H1 (cell line): ENCODE measurements around the gene DAB2IP. TPM values are rescaled to one million over a fixed set of nuclear protein-coding genes. Genes with fewer than 3 reads are reported as not detected.

Source experiments
- CTCF ChIA-PET: fragments of 300-600 bp; sonication (Branson Sonifier 250); formaldehyde crosslinking; loops from one replicate; lab custom pipeline; 2021; ENCODE audit not compliant: partially characterized antibody; lab: Charles Lee
- POLR2A ChIA-PET: fragments of 300-600 bp; sonication (Branson Sonifier 250); formaldehyde crosslinking; loops from one replicate; lab custom pipeline; 2021; ENCODE audit warnings: inconsistent platforms; ENCODE audit not compliant: partially characterized antibody; lab: Charles Lee
- DNase-seq, 2 experiments: peaks; one replicate each; pipeline versions ENCODE4 v3.0.0 to v3.0.0-alpha.2; 2010 to 2022; ENCODE audit warnings: low spot score in 2 of 2, low read depth in 1 of 2, mixed read lengths in 1 of 2
- FAIRE-seq: peaks from 2 replicates; lab custom pipeline; 2011; peaks lifted over from hg19 to GRCh38; lab: Jason Lieb, UNC
- H2AFZ ChIP-seq: 2 replicates; pipeline ENCODE4 v1.8.1; 2012; ENCODE audit warnings: low read length, inconsistent platforms
- H2AK5ac ChIP-seq: 2 replicates; pipeline ENCODE4 v1.6.1; 2013; ENCODE audit warnings: low read depth, low read length
- H2BK120ac ChIP-seq: replicated peaks from 2 replicates; pipeline ENCODE3; 2013; ENCODE audit warnings: low read depth, low read length, inconsistent platforms
- H2BK12ac ChIP-seq: 2 replicates; pipeline ENCODE4 v1.6.1; 2013; ENCODE audit warnings: low read depth, low read length
- H2BK15ac ChIP-seq: 2 replicates; pipeline ENCODE4 v1.6.1; 2013; ENCODE audit warnings: low read length
- H2BK20ac ChIP-seq: 2 replicates; pipeline ENCODE4 v1.6.1; 2013; ENCODE audit warnings: low read length
- H2BK5ac ChIP-seq: 2 replicates; pipeline ENCODE4 v1.6.1; 2013; ENCODE audit warnings: low read depth, low read length
- H3K14ac ChIP-seq: 2 replicates; pipeline ENCODE4 v1.6.1; 2013; ENCODE audit warnings: inconsistent platforms; ENCODE audit not compliant: insufficient read length
- H3K18ac ChIP-seq: 2 replicates; pipeline ENCODE4 v1.6.1; 2013; ENCODE audit warnings: low read length; ENCODE audit errors: extremely low read depth
- H3K23ac ChIP-seq: 2 replicates; pipeline ENCODE4 v1.6.1; 2013; ENCODE audit warnings: inconsistent platforms; ENCODE audit not compliant: insufficient read length
- H3K23me2 ChIP-seq: 2 replicates; pipeline ENCODE4 v1.6.1; 2013; ENCODE audit warnings: low read depth, low read length
- H3K27ac ChIP-seq: 2 replicates; pipeline ENCODE4 v1.6.1; 2011; ENCODE audit warnings: low read depth, low read length, inconsistent platforms
- H3K27me3 ChIP-seq, 4 experiments: replicated peaks in 1 of 4; 1 replicate in 1 of 4; 2 replicates in 3 of 4; pipeline versions ENCODE4 v1.6.1 to v1.8.1; 2011 to 2013; ENCODE audit warnings: low read length in 3 of 4, mild to moderate bottlenecking in 3 of 4, inconsistent platforms in 2 of 4, mixed read lengths in 2 of 4, moderate library complexity in 1 of 4; ENCODE audit not compliant: control insufficient read depth in 3 of 4, insufficient read depth in 3 of 4; ENCODE audit errors: extremely low read depth in 1 of 4
- H3K36me3 ChIP-seq, 4 experiments: 2 replicates each; pipeline versions ENCODE4 v1.6.1 to v1.8.1; 2011 to 2013; ENCODE audit warnings: mild to moderate bottlenecking in 4 of 4, low read length in 3 of 4, moderate library complexity in 2 of 4, control low read depth in 1 of 4, inconsistent platforms in 1 of 4; ENCODE audit not compliant: insufficient read depth in 4 of 4, control insufficient read depth in 2 of 4
- H3K4ac ChIP-seq: replicated peaks from 2 replicates; pipeline ENCODE3; 2013; ENCODE audit warnings: low read length, low read depth, mixed read lengths, inconsistent platforms; ENCODE audit not compliant: insufficient read length
- H3K4me1 ChIP-seq, 4 experiments: replicated peaks in 1 of 4; 1 replicate in 1 of 4; 2 replicates in 3 of 4; pipeline versions ENCODE4 v1.6.1 to v1.8.1; 2011 to 2013; ENCODE audit warnings: low read length in 3 of 4, inconsistent platforms in 2 of 4, mixed read lengths in 1 of 4; ENCODE audit not compliant: insufficient read depth in 4 of 4, control insufficient read depth in 3 of 4
- H3K4me2 ChIP-seq, 2 experiments: 2 replicates each; pipeline versions ENCODE4 v1.6.1 to v1.8.1; 2011 to 2013; ENCODE audit warnings: low read depth in 2 of 2, low read length in 2 of 2, control low read depth in 1 of 2, inconsistent platforms in 1 of 2, mild to moderate bottlenecking in 1 of 2; ENCODE audit not compliant: insufficient read depth in 1 of 2
- H3K4me3 ChIP-seq, 4 experiments: fragments of 200-600, 300-600 bp in 1 of 4; sonication (generic), shearing (Covaris generic), sonication (Bioruptor Twin) in 1 of 4; 2 replicates each; pipeline versions ENCODE4 v1.5.1 to v1.8.1; 2011 to 2016; ENCODE audit warnings: low read length in 4 of 4, low read depth in 3 of 4, control low read depth in 2 of 4, inconsistent platforms in 2 of 4, mild to moderate bottlenecking in 2 of 4, mixed read lengths in 1 of 4, moderate library complexity in 1 of 4; ENCODE audit not compliant: insufficient read depth in 2 of 4; ENCODE audit errors: extremely low read depth in 1 of 4
- H3K56ac ChIP-seq: replicated peaks from 2 replicates; pipeline ENCODE3; 2013; ENCODE audit warnings: low read depth, mild to moderate bottlenecking, mixed read lengths, low read length, inconsistent platforms; ENCODE audit not compliant: insufficient read length
- H3K79me1 ChIP-seq: 2 replicates; pipeline ENCODE4 v1.6.1; 2013; ENCODE audit warnings: low read depth, low read length, control low read depth
- H3K79me2 ChIP-seq, 2 experiments: 2 replicates each; pipeline versions ENCODE4 v1.6.1 to v1.8.1; 2012 to 2013; ENCODE audit warnings: low read length in 2 of 2, mild to moderate bottlenecking in 2 of 2, inconsistent platforms in 1 of 2; ENCODE audit not compliant: insufficient read depth in 2 of 2, control insufficient read depth in 1 of 2
- H3K9ac ChIP-seq, 4 experiments: replicated peaks in 1 of 4; 1 replicate in 1 of 4; 2 replicates in 3 of 4; pipeline versions ENCODE4 v1.6.1 to v1.8.1; 2011 to 2013; ENCODE audit warnings: low read depth in 3 of 4, low read length in 3 of 4, control low read depth in 2 of 4, mild to moderate bottlenecking in 2 of 4, moderate library complexity in 2 of 4, inconsistent platforms in 1 of 4; ENCODE audit errors: extremely low read depth in 1 of 4
- H3K9me3 ChIP-seq, 2 experiments: 2 replicates each; pipeline versions ENCODE4 v1.6.1 to v1.8.1; 2012 to 2013; ENCODE audit warnings: mild to moderate bottlenecking in 2 of 2, moderate library complexity in 2 of 2, control low read depth in 1 of 2, inconsistent platforms in 1 of 2, low read depth in 1 of 2, low read length in 1 of 2, mixed read lengths in 1 of 2; ENCODE audit not compliant: insufficient read depth in 2 of 2
- H4K20me1 ChIP-seq, 2 experiments: replicated peaks in 1 of 2; 2 replicates each; pipeline versions ENCODE3 to v1.8.1; 2011 to 2013; ENCODE audit warnings: inconsistent platforms in 2 of 2, low read length in 2 of 2, mild to moderate bottlenecking in 1 of 2; ENCODE audit not compliant: insufficient read depth in 2 of 2, control insufficient read depth in 1 of 2
- H4K5ac ChIP-seq: 2 replicates; pipeline ENCODE4 v1.6.1; 2013; ENCODE audit warnings: low read length, low read depth, mixed read lengths, inconsistent platforms; ENCODE audit not compliant: insufficient read length
- H4K8ac ChIP-seq: 2 replicates; pipeline ENCODE4 v1.8.0; 2013; ENCODE audit warnings: mild to moderate bottlenecking, moderate library complexity, low read length, inconsistent platforms; ENCODE audit not compliant: insufficient read depth; ENCODE audit errors: extremely low read depth
- H4K91ac ChIP-seq: replicated peaks from 2 replicates; pipeline ENCODE3; 2013; ENCODE audit warnings: low read length, mixed read lengths, inconsistent platforms; ENCODE audit not compliant: insufficient read length
- EZH2 ChIP-seq: fragments of 200-600 bp; sonication (generic); IDR thresholded peaks from 2 replicates; pipeline ENCODE4 v1.7.1; 2012; ENCODE audit warnings: low read depth, mild to moderate bottlenecking, moderate library complexity, low read length, inconsistent platforms; ENCODE audit not compliant: severe bottlenecking
- WGBS, 2 experiments: shearing (Covaris generic) in 1 of 2; methylation state at CpG; one replicate each; pipeline versions ENCODE4 v1.1.6 to v1.1.7; 2013 to 2015; ENCODE audit warnings: low lambda C conversion rate in 2 of 2, mixed read lengths in 2 of 2, inconsistent platforms in 1 of 2, low coverage in 1 of 2, missing lambda C conversion rate in 1 of 2; ENCODE audit not compliant: insufficient replicate concordance in 2 of 2, insufficient coverage in 1 of 2, insufficient read length in 1 of 2; ENCODE audit errors: extremely low coverage in 1 of 2, missing lambda C conversion rate in 1 of 2; 5-methylcytosine and 5-hydroxymethylcytosine counted together
- polyA plus RNA-seq, 7 experiments: library from polyadenylated mRNA; depleted of rRNA in 3 of 7; stranded (reverse) in 5 of 7; unstranded in 2 of 7; fragments of >200 nt in 5 of 7; fragments of 200-250 nt in 2 of 7; gene quantifications; 1 replicate in 5 of 7; 2 replicates in 1 of 7; 4 replicates in 1 of 7; pipeline versions ENCODE4 v1.2.1 to v1.2.3, GENCODE V29; 2011 to 2013; ENCODE audit warnings: missing spikeins in 2 of 7, mixed read lengths in 2 of 7
- total RNA-seq: library from RNA; stranded (reverse); fragmentation: NEBNext Ultra II Directional; extraction: Animal tissue kit (Norgen Biotek cat#: 25700); gene quantifications from 2 replicates; pipeline ENCODE4 v1.2.1, GENCODE V29; 2021

The DAB2IP gene
- total and polyA plus RNA-seq, 2 of the 8 experiments (the other 6 are each of a cell fraction or from before 2014, with no cell fraction given), result 19.7 to 39.5 TPM

GRCh38 chr9:121639619-121640018 lies 11.8 kb upstream of the DAB2IP start:
- Histone ChIP-seq H3K23me2 (no peaks in the 10 kb centered on the region), H3K9ac (no peak overlapping the region), H3K79me1 (peaks cover 3% of the 10 kb centered on the region; the same call in 1 of the 2 replicates), H2BK120ac (no peak overlapping the region), H2AK5ac (no peak overlapping the region), H3K4me2 (no peak overlapping the region), H2BK12ac (no peak overlapping the region), H4K20me1 (peaks cover 6 to 14% of the 10 kb centered on the region in 2 experiments), H3K27me3 (no peaks in the 10 kb centered on the region), H3K56ac (no peak overlapping the region), H4K91ac (no peak overlapping the region), H3K79me2 (no peaks in the 10 kb centered on the region; a peak in 1 of 4 replicates), H3K18ac (no peak overlapping the region), H3K9me3 (no peaks in the 10 kb centered on the region), H4K5ac (no peak overlapping the region), H2BK5ac (no peak overlapping the region), H3K4me3 (no peak overlapping the region), H3K14ac (no peak overlapping the region), H3K27ac (no peak overlapping the region), H4K8ac (no peak overlapping the region), H2AFZ (no peak overlapping the region), H2BK20ac (no peak overlapping the region), H2BK15ac (no peak overlapping the region), H3K36me3 (no peaks in the 10 kb centered on the region), H3K4me1 (peaks cover 0 to 20% (median 11%) of the 10 kb centered on the region in 4 experiments; a peak in 5 of 7 replicates), H3K4ac (no peak overlapping the region), H3K23ac (no peak overlapping the region)
- TF ChIP-seq EZH2, result no peak
- CTCF ChIA-PET, result interaction anchor here (0.5 to 24.2 kb wide), 18 partner anchors 8 to 313 kb away, joined by 3 to 670 read pairs (median 4); no protein-coding TSS in a partner anchor
- FAIRE-seq (no peak), DNase-seq (no peak)
- POLR2A ChIA-PET, result interaction anchor here (0.5 to 1.2 kb wide), 3 partner anchors 9 to 52 kb away, joined by 3 read pairs; no protein-coding TSS in a partner anchor
- WGBS, 2 experiments, result 88% methylated on average over 6 of the region's 6 CpGs; no CpG with 5 or more reads in 1 of the 2 experiments
